Measurements from ENCODE around the gene DIS3L2.
"Not testable (repeated sequence)": the region's sequence is repeated elsewhere in the genome, so short reads cannot be mapped to it uniquely, and the experiment has no call there.

DIS3L2 gene

DNA sequence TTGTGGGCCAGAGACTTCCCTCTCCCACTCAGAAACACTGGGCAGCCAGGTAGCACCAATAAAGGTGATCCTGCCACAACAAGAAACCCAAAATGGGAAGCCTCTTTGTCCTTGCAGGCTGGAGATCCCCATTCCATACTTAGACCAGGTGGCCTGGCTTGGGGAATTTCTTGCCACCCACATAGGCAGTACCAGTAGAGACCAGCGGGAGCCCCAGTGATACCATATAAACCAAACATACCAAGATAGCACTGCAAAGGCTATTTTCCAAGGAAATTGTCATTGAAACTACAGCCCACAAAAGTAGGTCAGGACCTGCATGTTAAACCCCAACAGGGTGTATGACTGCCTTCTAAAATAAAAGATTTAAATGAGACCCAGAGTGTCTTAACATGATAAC is 171.6 kb downstream of the DIS3L2 start:
- no peak for DNase-seq

DNA sequence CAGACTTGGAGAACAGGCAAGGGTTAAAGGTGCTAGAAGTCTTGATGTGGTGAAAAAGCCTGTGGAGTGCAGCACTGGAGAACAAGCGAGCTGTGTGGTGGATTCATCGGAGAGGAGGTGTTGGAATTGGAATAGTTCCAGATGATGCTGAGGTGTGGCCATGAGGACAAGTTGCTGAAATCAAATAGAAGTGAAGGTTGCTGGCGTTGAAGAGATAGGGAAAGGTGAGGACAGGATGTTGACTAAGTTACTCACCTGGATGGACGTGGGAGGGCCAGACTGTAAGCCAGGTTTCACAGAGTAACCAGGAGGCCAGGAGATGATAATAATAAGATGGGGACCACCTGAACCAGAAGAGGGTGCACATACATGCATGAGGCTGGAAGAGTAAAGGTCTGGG is 173.4 kb downstream of the DIS3L2 start:
- DNase-seq = no peak

DNA sequence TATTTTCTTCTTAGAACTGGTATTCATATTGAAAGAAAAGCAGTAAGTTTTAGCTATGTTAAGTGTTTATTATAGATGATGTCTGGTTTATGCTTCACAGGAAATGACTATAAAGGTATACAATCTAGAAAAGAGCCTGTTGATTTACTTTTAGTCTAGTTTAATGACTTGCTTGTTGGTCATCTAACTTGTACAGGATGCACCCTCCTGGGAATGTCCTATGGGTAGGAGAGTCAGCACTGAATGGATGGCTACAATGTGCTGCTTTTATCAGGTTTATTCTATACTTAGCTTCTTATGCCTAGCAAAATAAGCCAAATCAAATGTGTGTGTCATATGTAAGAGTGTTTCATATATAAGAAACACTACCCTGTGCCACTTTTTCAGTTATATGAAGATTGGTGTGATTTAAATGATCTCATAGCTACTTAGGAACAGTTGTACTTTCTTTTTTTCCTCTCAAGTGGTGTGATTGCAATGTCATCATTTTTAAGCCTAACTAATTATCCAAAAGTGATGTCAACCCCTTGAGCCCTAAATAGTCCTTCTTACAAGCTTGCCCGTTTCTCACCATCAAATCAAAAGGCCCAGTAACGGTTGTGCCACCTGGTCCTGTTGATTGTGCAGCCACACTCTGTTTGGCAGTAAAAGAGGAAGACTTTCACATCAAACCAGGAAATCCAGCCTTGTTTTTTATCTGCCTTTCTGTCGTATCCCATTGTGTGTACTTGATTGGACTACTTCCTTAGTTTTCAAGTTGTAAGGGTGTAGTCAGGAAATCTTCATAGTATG is 176.0 kb downstream of the DIS3L2 start:
- DNase-seq = no peak

DNA sequence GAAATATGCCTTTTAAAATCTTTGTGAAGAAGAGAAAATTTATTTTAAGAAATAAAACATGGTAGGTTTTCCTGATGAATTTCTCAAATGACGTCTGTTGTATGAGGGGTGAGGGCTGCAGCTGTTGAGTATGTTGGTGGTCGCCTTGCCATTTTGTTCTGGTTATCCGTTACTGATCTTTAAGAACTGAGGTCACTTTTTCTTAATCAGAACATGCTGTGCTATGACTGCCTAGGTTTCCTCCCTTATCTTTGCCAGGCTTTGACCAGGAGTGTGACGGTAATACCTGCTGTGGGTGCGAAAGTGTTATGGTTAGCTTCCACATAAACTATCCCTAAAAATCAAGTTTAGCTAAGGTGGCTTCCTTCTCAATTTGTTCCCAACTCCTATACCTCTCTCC is 176.9 kb downstream of the DIS3L2 start:
- no peak for DNase-seq

DNA sequence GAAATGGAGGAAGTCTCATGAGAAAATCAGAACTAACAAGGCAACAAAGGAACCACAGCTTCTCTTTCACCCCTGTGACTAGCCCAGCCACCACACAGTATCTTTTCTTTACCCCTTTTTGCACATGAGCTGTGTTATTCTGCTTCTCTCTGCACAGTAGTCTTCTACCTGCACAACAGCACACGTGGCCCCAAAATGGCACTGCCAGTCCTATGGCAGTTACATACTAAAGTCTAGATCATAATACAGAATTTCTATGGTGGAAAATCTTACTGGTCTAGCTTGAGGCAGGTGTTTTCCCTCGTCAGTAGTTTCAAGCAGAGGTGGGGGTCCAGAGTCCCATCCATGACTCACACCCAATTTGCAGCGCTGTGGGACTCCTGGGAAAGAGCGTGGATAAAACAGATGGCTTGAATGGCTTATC is 177.7 kb downstream of the DIS3L2 start:
- DNase-seq = no peak

DNA sequence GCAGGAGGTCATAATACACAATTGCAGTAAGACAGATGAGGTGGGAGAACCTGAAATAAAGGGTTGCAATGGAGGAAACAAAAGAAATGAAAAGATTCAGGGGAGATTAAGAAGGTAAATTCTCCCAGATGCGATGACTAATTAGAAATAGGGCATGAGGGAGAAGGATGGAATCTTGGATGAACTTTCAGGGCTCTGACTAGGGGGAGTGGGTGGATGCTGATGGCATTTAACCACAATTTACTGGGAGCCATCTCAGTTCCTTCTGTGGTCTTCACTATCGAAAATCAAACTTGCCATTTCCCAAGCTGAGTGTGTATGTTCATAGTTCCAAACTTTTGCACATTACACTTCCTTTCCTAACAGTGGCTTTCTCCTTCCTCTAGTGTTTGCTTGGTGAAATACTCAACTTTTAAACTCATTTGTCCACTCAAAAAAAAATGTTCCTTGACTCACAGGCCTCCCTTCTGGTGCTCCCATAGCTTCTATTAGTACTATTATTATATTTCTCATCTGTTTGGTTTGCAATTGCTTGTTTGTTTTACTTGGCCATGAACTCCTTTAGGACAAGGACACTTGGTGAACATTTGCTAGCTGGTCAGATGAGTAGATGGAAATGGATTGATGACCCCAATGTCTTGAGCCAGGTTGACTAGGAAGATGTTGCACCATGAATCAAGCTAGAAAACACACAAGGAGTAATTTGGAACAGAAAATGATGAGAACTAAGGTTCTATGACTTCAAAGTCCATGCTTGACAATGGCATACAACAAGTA is 178.5 kb downstream of the DIS3L2 start:
- no peak for DNase-seq

DNA sequence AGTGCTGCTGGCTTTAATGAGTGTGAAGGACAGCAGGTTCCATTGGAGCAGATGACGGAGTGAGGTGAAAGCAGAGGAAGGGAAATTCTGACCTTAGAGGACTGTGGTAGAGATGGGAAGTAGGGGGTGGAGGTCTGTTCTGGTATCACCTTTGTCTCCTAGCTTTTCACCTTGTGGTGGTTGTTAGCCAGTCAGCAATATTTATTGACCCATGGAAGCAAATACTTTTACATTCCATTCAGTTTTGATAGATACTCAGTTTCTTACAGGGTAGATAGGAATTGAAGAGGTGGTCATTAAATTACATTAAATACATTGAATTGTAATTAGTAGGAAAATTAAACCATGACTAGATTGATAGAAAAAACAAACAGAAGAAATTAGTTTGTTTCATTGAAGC is 180.1 kb downstream of the DIS3L2 start:
- DNase-seq = no peak

DNA sequence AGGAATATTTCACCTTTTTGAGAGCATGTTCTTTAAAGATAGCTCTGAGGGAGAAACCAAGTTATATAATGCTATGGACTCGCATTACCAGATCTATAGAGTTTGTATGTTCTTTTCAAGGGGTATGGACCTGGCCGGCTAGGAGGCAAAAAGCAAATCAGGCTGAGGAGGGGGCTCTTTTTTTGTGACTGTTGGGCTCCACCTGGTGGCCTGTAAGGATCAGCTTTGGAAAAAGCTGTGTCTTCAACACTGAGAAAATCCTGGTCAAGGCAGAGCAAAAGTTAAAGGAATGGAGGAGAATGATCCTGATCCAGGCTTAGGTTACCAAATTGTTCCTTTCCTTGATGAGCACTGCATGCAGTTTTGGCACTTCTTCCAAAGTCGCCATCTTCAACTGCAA is 180.5 kb downstream of the DIS3L2 start:
- DNase-seq = no peak

DNA sequence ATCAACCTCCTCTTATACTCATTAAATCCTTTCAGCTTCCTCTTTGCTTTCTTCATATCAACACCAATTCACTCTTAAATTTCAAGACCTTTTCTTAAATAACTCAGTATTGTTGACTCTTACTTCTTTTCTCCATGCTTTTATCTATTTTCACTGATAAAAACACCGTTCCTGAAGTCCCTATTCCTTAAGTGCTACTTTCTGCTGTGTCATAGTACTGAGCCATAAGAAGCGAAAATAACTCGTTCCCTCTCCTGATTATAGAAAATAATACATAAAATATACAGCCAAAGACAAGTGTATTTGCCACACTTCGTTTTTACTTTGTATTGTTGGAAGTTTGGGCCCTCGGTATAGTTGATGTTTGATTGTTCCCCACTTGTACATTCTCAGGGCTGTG is 181.0 kb downstream of the DIS3L2 start:
- DNase-seq = no peak

DNA sequence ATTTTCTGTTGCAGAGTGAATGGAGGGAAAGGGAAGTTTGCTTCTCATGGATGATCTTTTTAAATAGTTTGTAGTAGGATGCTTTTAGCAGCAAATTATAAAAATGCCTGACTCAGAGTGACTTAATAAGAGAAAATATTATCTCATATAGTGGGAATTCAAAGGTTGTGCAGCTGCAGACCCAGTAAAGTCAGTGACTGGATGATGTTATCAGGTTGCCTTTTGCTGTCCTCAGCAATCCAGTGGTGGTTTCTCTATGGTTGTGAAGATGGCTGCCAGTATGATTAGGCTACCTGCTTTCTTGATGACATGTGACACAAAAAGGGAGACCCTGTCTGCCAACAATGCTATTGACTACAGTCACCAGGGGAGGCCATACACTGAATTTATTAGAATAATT is 184.8 kb downstream of the DIS3L2 start:
- no peak for DNase-seq

DNA sequence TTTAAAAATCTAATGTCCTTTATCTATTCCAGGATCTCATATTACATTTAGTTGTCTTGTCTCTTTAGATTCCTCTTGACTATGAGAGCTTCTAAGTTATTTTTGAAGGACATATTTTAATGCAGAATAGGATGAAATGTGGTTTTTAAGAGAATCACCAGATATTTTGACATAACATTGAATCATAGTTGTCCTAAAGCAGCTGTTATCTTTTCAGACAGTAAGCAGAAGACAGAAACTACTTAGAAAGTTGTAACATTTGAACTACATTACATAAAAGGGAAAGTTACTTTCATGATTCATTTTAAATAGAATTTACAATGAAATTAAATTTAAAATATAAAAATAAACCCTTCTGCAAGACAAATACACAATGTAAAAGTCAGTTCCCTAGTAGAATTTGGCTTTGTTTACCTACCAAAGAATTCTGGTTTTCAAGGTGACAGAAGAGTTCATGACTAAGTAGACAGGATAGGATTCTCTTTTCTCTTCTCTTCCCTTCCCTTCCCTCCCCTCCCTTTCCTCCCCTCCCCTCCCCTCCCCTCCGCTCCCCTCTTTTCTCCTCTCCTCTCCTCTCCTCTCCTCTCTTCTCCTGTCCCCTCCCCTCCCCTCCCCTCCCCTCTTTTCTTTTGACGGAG is 186.0 kb downstream of the DIS3L2 start:
- DNase-seq = no peak

DNA sequence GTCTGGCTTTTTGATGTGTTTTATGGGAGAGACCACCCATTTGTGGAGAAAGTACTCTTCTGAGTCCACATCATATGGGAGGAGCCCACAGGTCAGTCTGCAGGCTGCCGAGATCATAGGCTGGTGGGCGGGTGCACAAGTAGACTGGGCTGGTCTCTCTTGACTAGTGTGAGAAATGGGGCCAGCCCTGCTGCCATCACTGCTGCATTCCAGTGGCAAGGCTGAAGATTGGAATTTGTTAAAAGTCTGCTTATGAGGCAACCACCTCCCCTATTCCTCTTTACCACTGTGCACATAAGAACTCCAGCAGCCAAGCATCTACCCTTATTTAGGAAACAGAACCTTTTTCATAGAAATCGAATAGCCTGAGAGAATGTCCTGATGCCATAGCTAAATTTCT is 200.7 kb downstream of the DIS3L2 start:
- DNase-seq = no peak

DNA sequence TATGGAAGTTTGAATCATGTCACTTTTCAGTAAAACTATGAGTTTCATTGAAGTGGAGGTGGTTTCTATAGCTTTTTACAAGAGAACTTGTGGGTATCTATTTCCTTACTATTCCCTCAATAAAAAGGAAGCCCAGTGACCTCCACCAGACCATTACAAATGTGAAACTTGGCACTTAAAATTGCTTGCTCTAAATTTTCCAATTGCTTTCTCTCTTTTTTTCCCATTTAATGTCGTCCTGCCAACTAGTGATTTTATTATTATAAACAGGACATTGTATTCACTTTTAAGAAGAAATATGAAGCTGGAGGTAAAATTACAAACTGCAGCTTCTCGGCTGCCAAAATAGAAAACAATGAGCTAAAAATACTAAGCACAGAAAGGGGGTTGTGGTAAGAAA is 208.9 kb downstream of the DIS3L2 start:
- DNase-seq = no peak

DNA sequence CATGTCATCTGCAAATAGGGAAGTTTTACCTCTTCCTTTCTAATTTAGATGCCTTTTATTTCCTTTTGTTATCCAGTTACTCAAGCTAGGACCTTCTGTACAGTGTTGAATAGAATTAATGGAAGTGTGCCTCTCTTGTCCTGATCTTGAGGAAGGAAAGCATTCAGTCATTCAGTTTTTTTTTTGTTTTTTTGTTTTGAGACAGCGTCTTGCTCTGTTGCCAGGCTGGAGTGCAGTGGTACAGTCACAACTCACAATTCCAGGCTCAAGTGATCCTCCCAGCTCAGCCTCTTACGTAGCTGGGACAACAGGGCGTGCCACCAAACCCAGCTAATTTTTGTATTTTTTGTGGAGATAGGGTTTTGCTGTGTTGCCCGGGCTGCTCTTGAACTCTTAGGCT is 213.1 kb downstream of the DIS3L2 start:
- no peak for DNase-seq

DNA sequence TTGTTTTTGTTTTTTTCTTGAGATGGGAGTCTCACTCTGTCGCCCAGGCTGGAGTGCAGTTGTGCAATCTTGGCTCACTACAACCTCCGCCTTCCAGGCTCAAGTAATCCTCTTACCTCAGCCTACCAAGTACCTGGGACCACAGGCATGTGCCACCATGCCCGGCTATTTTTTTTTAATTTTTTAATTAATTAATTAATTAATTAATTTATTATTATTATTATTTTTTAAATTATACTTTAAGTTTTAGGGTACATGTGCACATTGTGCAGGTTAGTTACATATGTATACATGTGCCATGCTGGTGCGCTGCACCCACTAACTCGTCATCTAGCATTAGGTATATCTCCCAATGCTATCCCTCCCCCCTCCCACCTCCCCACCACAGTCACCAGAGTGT is 215.1 kb downstream of the DIS3L2 start:
- DNase-seq = not testable (repeated sequence)

DNA sequence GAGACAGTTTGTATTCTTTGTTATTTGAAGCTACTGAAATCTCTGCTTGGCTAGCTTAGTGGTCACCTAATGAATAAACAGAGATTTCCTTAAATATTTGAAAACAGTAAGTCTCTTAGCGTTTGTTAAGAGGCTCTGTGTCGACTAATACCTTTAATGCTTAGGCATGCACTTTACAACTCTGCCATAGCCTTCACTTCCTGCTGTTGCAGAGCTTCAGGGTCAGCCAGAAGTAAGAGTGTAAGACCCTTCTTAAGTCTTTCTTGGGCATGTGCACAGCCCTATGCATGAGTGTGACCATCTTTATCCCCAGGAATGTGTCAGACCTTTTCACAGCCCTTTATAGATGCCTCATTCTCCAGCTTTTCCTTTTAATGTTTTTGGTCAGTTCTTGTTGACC is 221.8 kb downstream of the DIS3L2 start:
- DNase-seq = no peak

DNA sequence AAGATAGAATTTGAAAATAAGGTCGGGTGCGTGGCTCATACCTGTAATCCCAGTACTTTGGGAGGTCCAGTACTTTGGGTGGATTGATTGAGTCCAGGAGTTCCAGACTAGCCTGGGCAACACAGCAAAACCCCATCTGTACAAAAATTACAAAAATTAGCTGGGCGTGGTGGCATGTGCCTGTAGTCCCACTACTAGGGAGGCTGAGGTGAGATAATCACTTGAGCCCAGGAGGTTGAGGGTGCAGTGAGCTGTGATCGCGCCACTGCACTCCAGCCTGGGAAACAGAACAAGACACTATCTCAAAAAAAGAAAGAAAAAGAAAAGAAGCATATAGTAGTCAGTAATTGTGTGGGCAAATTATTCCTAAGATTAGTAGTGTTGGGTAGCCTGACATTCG is 222.8 kb downstream of the DIS3L2 start:
- no peak for DNase-seq

DNA sequence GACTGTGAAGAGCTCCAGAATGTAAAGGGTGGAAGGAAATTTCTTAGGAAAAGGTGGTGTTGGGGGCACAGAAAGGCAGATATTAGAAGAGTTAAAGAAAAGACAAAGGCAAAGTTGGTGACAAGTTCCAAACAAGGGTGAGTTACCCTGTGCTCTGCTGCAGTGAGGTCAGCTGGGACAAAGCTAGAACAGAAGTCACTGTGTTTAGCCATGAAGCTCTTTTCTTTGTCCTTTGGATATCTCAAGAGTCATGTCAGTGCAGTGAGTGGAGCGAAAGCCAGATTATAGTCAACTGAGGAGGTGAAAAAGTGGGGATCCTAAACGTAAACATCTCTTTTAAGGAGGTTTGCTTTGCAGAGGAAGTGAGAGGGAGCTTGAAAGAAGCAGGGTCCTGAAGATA is 229.3 kb downstream of the DIS3L2 start:
- DNase-seq = no peak

DNA sequence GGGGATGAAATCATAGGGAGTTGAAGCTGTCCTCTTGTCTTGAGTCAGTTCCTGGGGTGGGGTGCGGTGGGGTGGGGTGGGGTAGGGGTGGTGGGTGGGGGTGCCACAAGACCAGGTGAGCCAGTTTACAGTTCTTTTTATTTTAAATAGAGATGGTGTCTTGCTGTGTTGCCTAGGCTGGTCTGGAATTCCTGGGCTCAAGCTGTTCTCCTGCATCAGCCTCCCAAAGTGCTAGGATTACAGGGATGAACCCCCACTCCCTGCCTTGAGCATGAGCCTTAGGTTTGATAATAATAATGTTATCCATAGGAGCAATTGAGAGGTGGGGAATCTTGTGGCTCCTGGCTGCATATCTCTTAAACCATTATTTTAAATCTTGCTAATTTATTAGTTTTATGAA is 234.0 kb downstream of the DIS3L2 start:
- no peak for DNase-seq

DNA sequence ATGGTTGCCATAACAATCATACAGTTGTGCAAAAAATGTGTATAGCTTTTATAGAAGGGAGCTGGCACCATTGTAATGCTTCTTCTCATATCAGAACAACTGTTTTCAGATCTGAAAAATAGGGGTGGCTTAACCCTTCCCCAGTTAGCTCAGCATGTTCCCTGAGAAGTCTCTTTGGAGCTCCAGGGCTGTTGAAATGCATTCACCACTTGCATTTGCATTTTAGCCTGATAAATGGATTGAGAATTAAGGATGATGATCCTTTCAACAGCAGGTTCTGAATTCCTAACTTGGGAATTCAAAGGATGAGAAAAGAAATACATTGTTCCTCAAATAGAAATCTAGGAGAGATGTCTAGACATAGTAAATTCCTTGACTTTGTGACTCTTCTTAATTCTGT is 235.3 kb downstream of the DIS3L2 start:
- DNase-seq = no peak

DNA sequence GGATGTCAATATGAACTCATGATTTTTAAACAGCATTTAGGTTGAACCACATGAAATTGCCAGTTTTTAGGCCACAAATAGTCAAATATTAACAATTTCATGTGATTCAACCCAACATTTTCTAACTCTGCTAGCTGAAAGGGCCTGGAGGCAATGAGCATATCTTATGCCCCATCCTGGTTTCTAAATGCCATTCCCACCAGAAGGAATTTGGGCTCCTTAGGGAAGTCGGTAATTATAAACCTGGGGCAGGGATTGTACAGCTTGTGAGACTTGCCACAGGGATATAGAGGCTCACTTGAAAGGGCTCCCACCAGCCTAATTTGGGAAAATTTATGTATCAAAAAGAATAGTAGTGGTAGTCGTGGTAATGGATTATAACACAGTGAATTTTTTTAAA is 238.7 kb downstream of the DIS3L2 start:
- no peak for DNase-seq

DNA sequence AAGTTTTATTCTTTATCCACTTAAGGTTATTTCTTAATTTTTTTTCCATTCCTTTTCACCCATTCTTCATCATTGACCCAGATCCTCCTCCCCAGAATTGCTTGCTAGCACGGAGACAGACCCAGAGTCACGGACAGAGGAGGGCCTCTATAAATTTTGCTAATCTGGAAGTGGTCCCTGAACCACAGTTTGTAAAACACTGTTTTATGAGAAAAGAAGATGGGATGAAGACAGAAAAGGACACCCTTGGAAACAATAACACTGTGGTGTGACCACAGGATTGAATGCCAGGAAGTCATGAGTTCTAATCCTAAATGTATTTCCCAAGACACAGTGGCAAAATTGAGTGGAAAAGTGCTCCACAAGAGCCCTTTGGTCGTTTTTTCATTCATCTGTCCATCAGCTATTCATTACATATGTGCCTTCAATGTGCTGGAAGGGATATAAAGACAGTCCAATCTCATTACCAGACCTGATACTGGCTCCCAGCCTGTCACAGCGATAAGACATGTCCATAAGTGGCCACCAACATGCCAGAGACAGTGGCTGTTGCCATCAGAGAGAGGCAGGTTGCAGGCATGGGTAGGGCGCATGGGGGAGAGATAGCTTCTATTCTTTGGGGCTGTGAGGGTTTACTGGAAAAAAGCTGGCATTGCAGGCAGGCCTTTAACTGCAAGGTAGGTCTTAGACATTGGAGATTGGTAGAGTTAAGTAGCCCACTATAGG is 241.8 kb downstream of the DIS3L2 start:
- no peak for DNase-seq

DNA sequence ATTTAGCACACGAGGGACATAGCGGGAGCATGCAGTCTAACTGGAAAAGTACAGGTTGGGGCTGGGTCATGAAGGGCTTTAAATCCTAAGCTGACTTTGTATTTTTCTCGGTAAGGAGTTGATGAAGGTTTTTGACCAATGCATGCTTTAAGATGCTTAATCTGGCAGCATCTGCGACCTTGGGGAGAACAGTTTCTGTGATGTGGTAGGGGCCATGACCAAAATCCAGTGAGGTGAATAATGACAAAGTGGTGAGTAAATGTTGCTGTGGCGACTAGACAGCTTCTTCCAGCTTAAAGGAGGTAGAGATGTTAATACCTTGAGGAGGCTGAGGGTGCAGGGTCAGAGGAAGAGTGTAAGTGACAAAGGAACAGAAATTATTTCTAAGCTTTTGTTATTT is 242.4 kb downstream of the DIS3L2 start:
- no peak for DNase-seq
